ENCODE results near the gene MTA2. TPM values are rescaled to one million over a fixed set of nuclear protein-coding genes. Genes with fewer than 3 reads are reported as not detected.

MTA2 gene
- total RNA-seq, 1 experiment from 2014 or later = 120 TPM

GRCh38 chr11:62595124-62595523, 6.5 kb downstream of the MTA2 start:
- no peak overlapping the region for H3K4me3 ChIP-seq
- TF ChIP-seq EZH2 (IDR thresholded peaks at IDR 0.05; ENCODE audit: low read depth) = no peak
- TF ChIP-seq, protein P1, sequence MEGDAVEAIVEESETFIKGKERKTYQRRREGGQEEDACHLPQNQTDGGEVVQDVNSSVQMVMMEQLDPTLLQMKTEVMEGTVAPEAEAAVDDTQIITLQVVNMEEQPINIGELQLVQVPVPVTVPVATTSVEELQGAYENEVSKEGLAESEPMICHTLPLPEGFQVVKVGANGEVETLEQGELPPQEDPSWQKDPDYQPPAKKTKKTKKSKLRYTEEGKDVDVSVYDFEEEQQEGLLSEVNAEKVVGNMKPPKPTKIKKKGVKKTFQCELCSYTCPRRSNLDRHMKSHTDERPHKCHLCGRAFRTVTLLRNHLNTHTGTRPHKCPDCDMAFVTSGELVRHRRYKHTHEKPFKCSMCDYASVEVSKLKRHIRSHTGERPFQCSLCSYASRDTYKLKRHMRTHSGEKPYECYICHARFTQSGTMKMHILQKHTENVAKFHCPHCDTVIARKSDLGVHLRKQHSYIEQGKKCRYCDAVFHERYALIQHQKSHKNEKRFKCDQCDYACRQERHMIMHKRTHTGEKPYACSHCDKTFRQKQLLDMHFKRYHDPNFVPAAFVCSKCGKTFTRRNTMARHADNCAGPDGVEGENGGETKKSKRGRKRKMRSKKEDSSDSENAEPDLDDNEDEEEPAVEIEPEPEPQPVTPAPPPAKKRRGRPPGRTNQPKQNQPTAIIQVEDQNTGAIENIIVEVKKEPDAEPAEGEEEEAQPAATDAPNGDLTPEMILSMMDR (conservative IDR thresholded peaks at IDR 0.05) = no peak
- peaks cover 35% of the 10 kb centered on the region for H3K79me2 ChIP-seq (ENCODE audit: low read depth)
- peaks cover 68% of the 10 kb centered on the region for H3F3A ChIP-seq (ENCODE audit: insufficient read depth, low read depth)
- no peaks in the 10 kb centered on the region for H3K9me3 ChIP-seq (ENCODE audit: insufficient read depth, low read depth)
- H2AFZ ChIP-seq = no peak overlapping the region
- intact Hi-C loops (cut with micrococcal nuclease; ENCODE audit: unreplicated experiment) = no loop called here
- H3K27me3 ChIP-seq (ENCODE audit: insufficient read depth, low read depth) = no peaks in the 10 kb centered on the region
- H3K4me1 ChIP-seq (replicated peaks; ENCODE audit: insufficient read depth) = peaks cover 34% of the 10 kb centered on the region
- H3K9me2 ChIP-seq (ENCODE audit: insufficient read depth) = no peaks in the 10 kb centered on the region
- DNase-seq = no peak
- no TSS peak for BruUV-seq (replicated peaks)
- H3K36me3 ChIP-seq (ENCODE audit: low read depth) = peaks cover 15% of the 10 kb centered on the region
- H3K27ac ChIP-seq = no peak overlapping the region
- ChIA-PET CTCF (no interaction called here), POLR2A (ENCODE audit: unreplicated experiment) (no interaction called here)
- H4K20me1 ChIP-seq (ENCODE audit: insufficient read depth) = no peaks in the 10 kb centered on the region; the same call in 1 of the 2 replicates
- H3K4me2 ChIP-seq = no peak overlapping the region

- Histone ChIP-seq H4K20me1 (ENCODE audit: insufficient read depth) (no peaks in the 10 kb centered on the region), H3K4me1 (replicated peaks; ENCODE audit: insufficient read depth) (peaks cover 30% of the 10 kb centered on the region), H3K27me3 (ENCODE audit: insufficient read depth, low read depth) (no peaks in the 10 kb centered on the region), H3K4me3 (no peak overlapping the region), H3K9me2 (ENCODE audit: insufficient read depth) (no peaks in the 10 kb centered on the region), H3K4me2 (no peak overlapping the region), H3K36me3 (ENCODE audit: low read depth) (peaks cover 20% of the 10 kb centered on the region), H3K9me3 (ENCODE audit: insufficient read depth, low read depth) (no peaks in the 10 kb centered on the region), H3K27ac (no peak overlapping the region), H2AFZ (no peak overlapping the region), H3K79me2 (ENCODE audit: low read depth) (peaks cover 36% of the 10 kb centered on the region), H3F3A (ENCODE audit: insufficient read depth, low read depth) (peaks cover 69% of the 10 kb centered on the region)
- ChIA-PET POLR2A (ENCODE audit: unreplicated experiment) (no interaction called here), CTCF (interaction anchor here (0.7 kb wide), 2 partner anchors 123 to 270 kb away, joined by 3 to 8 read pairs; no protein-coding TSS in a partner anchor)
- intact Hi-C loops (cut with micrococcal nuclease; ENCODE audit: unreplicated experiment) = loop anchor here (2.0 to 5.0 kb wide), 5 partner anchors 41 to 269 kb away; partner anchors contain the start of genes C11orf98, CSKMT, HNRNPUL2 and POLR2G
- no TSS peak for BruUV-seq (replicated peaks)
- TF ChIP-seq EZH2 (IDR thresholded peaks at IDR 0.05; ENCODE audit: low read depth) = no peak
- TF ChIP-seq, protein P1 (conservative IDR thresholded peaks at IDR 0.05) = peak; percentile 69
- peak; percentile 60 to 76 for DNase-seq
Measured at GRCh38 chr11:62593434-62594044, 8.1 kb downstream of the MTA2 start.

- intact Hi-C loops (cut with micrococcal nuclease; ENCODE audit: unreplicated experiment) = loop anchor here (2.0 to 5.0 kb wide), 5 partner anchors 41 to 270 kb away; partner anchors contain the start of genes C11orf98, CSKMT, HNRNPUL2 and POLR2G
- peak overlapping the region; percentile 91 for H3K4me2 ChIP-seq
- H3K36me3 ChIP-seq (ENCODE audit: low read depth) = peaks cover 16% of the 10 kb centered on the region
- peaks cover 32% of the 10 kb centered on the region for H3K79me2 ChIP-seq (ENCODE audit: low read depth)
- ChIA-PET CTCF (interaction anchor here (0.6 to 0.7 kb wide), 3 partner anchors 82 to 270 kb away, joined by 3 to 8 read pairs (median 8); no protein-coding TSS in a partner anchor), POLR2A (ENCODE audit: unreplicated experiment) (no interaction called here)
- H3K27ac ChIP-seq = peak overlapping the region; percentile 56; the same call in 1 of the 2 replicates
- no peak overlapping the region for H3K4me3 ChIP-seq
- peaks cover 29% of the 10 kb centered on the region for H3K4me1 ChIP-seq (replicated peaks; ENCODE audit: insufficient read depth)
- H2AFZ ChIP-seq = no peak overlapping the region
- no peaks in the 10 kb centered on the region for H3K9me2 ChIP-seq (ENCODE audit: insufficient read depth)
- H3F3A ChIP-seq (ENCODE audit: insufficient read depth, low read depth) = peaks cover 66% of the 10 kb centered on the region
- no peak for DNase-seq
- H3K27me3 ChIP-seq (ENCODE audit: insufficient read depth, low read depth) = no peaks in the 10 kb centered on the region
- BruUV-seq (replicated peaks) = no TSS peak
- H3K9me3 ChIP-seq (ENCODE audit: insufficient read depth, low read depth) = no peaks in the 10 kb centered on the region
- no peaks in the 10 kb centered on the region for H4K20me1 ChIP-seq (ENCODE audit: insufficient read depth)
- TF ChIP-seq, protein P1 (conservative IDR thresholded peaks at IDR 0.05) = no peak
- TF ChIP-seq EZH2 (IDR thresholded peaks at IDR 0.05; ENCODE audit: low read depth) = no peak
Measured at GRCh38 chr11:62592989-62593421, 8.7 kb downstream of the MTA2 start.
